Transverse colon (tissue), 4 donors: ENCODE results near the gene LTA4H. TPM values are rescaled to one million over a fixed set of nuclear protein-coding genes. Genes with fewer than 3 reads are reported as not detected.

Experiments
- DNase-seq: peaks from one replicate; pipeline ENCODE4 v3.0.0-alpha.2; 2019
- H3K27ac ChIP-seq, 4 donors: fragments of 200-600 bp; sonication (generic); 2 replicates each; pipeline ENCODE4 v1.5.1; 2016 to 2018; ENCODE audit warnings: inconsistent platforms in 4 of 4
- H3K27me3 ChIP-seq: fragments of 200-600 bp; sonication (generic); 2 replicates; pipeline ENCODE4 v1.5.1; 2017; ENCODE audit warnings: inconsistent platforms
- H3K36me3 ChIP-seq, 4 donors: fragments of 200-600 bp; sonication (generic); 2 replicates each; pipeline ENCODE4 v1.5.1; 2017 to 2019; ENCODE audit warnings: inconsistent platforms in 4 of 4
- H3K4me1 ChIP-seq, 4 donors: fragments of 200-600 bp; sonication (generic); 2 replicates each; pipeline ENCODE4 v1.5.1; 2017 to 2020; ENCODE audit warnings: inconsistent platforms in 4 of 4
- H3K4me3 ChIP-seq, 4 donors: fragments of 200-600 bp; sonication (generic); 1 replicate in 1 of 4; 2 replicates in 3 of 4; pipeline versions ENCODE4 v1.5.1 to v1.6.1; 2017 to 2019; ENCODE audit warnings: inconsistent platforms in 4 of 4
- H3K9me3 ChIP-seq, 2 donors: fragments of 200-600 bp; sonication (generic); 2 replicates each; pipeline ENCODE4 v1.5.1; 2017 to 2019; ENCODE audit warnings: inconsistent platforms in 2 of 2
- CTCF ChIP-seq, 5 experiments: fragments of 200-600 bp in 3 of 5; fragments of 450-650 bp in 2 of 5; sonication (generic) in 3 of 5; IDR thresholded peaks; 1 replicate in 2 of 5; 2 replicates in 3 of 5; pipeline ENCODE4 v1.5.1; 2016 to 2017; ENCODE audit warnings: antibody characterized with exemption in 5 of 5, inconsistent platforms in 3 of 5, mild to moderate bottlenecking in 2 of 5, moderate library complexity in 1 of 5
- EP300 ChIP-seq: sonication (generic); formaldehyde crosslinking; IDR thresholded peaks from one replicate; pipeline ENCODE4 v1.6.1; 2017; ENCODE audit warnings: antibody characterized with exemption, low read depth
- POLR2A ChIP-seq: fragments of 450-650 bp; IDR thresholded peaks from one replicate; pipeline ENCODE4 v1.6.1; 2016; ENCODE audit warnings: antibody characterized with exemption, mild to moderate bottlenecking, moderate library complexity
- POLR2AphosphoS5 ChIP-seq, 3 donors: sonication (generic); formaldehyde crosslinking; IDR thresholded peaks; one replicate each; pipeline ENCODE4 v1.6.1; 2016; ENCODE audit warnings: antibody characterized with exemption in 3 of 3
- WGBS, 2 donors: methylation state at CpG; one replicate each; pipeline ENCODE4 v1.1.5; 2018; ENCODE audit warnings: low coverage in 1 of 2; 5-methylcytosine and 5-hydroxymethylcytosine counted together
- in situ Hi-C, 4 donors: fragments of 200-750 bp; cut with MboI; loops; one replicate each; pipeline versions ENCODE4 v1.15.0 to v1.15.1; 2017; ENCODE audit warnings: low sequenced_read_pairs in 3 of 4, low pct_ligation_motif_present in 1 of 4, low pct_unique_long_range_greater_than_20kb in 1 of 4
- intact Hi-C: fragments of 100-400 bp; cut with DNase I; formaldehyde crosslinking; loops from one replicate; pipeline ENCODE4 v1.15.1; 2023; ENCODE audit warnings: low total_unique reads
- total RNA-seq, 4 donors: library from RNA; depleted of rRNA; stranded (reverse); fragments of >200 nt; gene quantifications; one replicate each; pipeline ENCODE4 v1.1.0, GENCODE V29; 2016

The LTA4H gene
- total RNA-seq, 4 donors from 2014 or later, result 22.4 to 91.9 (median 63.6) TPM

- Histone ChIP-seq H3K36me3 (no peaks in the 10 kb centered on the region), H3K4me3 (no peak overlapping the region), H3K9me3 (no peaks in the 10 kb centered on the region), H3K4me1 (no peaks in the 10 kb centered on the region), H3K27me3 (no peaks in the 10 kb centered on the region), H3K27ac (no peak overlapping the region)
- 87 to 95% methylated on average over 4 to 5 of the region's 5 CpGs for WGBS, 2 donors
- in situ Hi-C loops (loop anchor here in 1 of 4 donors (25.0 kb wide), 1 partner anchor 391 kb away; no protein-coding TSS in a partner anchor), intact Hi-C loops (no loop called here)
- no peak for DNase-seq
- no peak for TF ChIP-seq CTCF (IDR thresholded peaks at IDR 0.05)
- no peak for TF ChIP-seq POLR2AphosphoS5 (IDR thresholded peaks at IDR 0.05)
- no peak for TF ChIP-seq EP300
- TF ChIP-seq POLR2A, result no peak
Observed at GRCh38 chr12:95978351-95978750, 57.0 kb downstream of the LTA4H start.

GRCh38 chr12:95977764-95978305, 57.6 kb downstream of the LTA4H start:
- intact Hi-C loops (no loop called here), in situ Hi-C loops (loop anchor here in 1 of 4 donors (25.0 kb wide), 1 partner anchor 391 kb away; no protein-coding TSS in a partner anchor)
- H3K9me3 ChIP-seq, result no peaks in the 10 kb centered on the region

GRCh38 chr12:95976416-95976832, 59.0 kb downstream of the LTA4H start:
- H3K9me3 ChIP-seq, result no peaks in the 10 kb centered on the region
- H3K27ac ChIP-seq, result no peak overlapping the region
- H3K36me3 ChIP-seq, result no peaks in the 10 kb centered on the region
- no peaks in the 10 kb centered on the region for H3K4me1 ChIP-seq
- 95% methylated on average over 8 of the region's 8 CpGs; no CpG with 5 or more reads in 1 of the 2 donors for WGBS, 2 donors
- H3K4me3 ChIP-seq, result no peak overlapping the region
- no peaks in the 10 kb centered on the region for H3K27me3 ChIP-seq
- TF ChIP-seq POLR2AphosphoS5 (IDR thresholded peaks at IDR 0.05) (no peak), CTCF (IDR thresholded peaks at IDR 0.05) (no peak), POLR2A (no peak), EP300 (no peak)
- in situ Hi-C loops, result loop anchor here in 1 of 4 donors (25.0 kb wide), 1 partner anchor 389 kb away; no protein-coding TSS in a partner anchor
- intact Hi-C loops, result no loop called here
- no peak for DNase-seq

More at GRCh38 chr12:95977764-95978305, 57.6 kb downstream of the LTA4H start:
- Histone ChIP-seq H3K36me3 (no peaks in the 10 kb centered on the region), H3K4me3 (no peak overlapping the region), H3K27me3 (no peaks in the 10 kb centered on the region), H3K27ac (no peak overlapping the region), H3K4me1 (no peaks in the 10 kb centered on the region)
- TF ChIP-seq POLR2AphosphoS5 (IDR thresholded peaks at IDR 0.05) (no peak), POLR2A (no peak), CTCF (IDR thresholded peaks at IDR 0.05) (no peak), EP300 (no peak)
- DNase-seq, result no peak
- 83 to 93% methylated on average over 2 to 11 of the region's 11 CpGs for WGBS, 2 donors

- H3K4me3 ChIP-seq, result no peak overlapping the region
- H3K27ac ChIP-seq, result no peak overlapping the region
- intact Hi-C loops (no loop called here), in situ Hi-C loops (loop anchor here in 1 of 4 donors (25.0 kb wide), 1 partner anchor 388 kb away; no protein-coding TSS in a partner anchor)
- no peak for TF ChIP-seq CTCF (IDR thresholded peaks at IDR 0.05)
- no peak for TF ChIP-seq EP300
- TF ChIP-seq POLR2AphosphoS5 (IDR thresholded peaks at IDR 0.05), result no peak
- TF ChIP-seq POLR2A, result no peak
- no peaks in the 10 kb centered on the region for H3K27me3 ChIP-seq
- H3K36me3 ChIP-seq, result no peaks in the 10 kb centered on the region
- H3K9me3 ChIP-seq, result no peaks in the 10 kb centered on the region
- whole genome bisulfite sequencing, 2 donors, result 87 to 90% methylated on average over 3 to 4 of the region's 4 CpGs
- DNase-seq, result no peak
- H3K4me1 ChIP-seq, result no peaks in the 10 kb centered on the region
Observed at GRCh38 chr12:95975491-95975890, 59.9 kb downstream of the LTA4H start.
